Dermis blood vessel endothelial cell (primary cell): ENCODE results near the gene HLA-DQB1. TPM values are rescaled to one million over a fixed set of nuclear protein-coding genes. Genes with fewer than 3 reads are reported as not detected.
"Not testable (repeated sequence)": the region's sequence is repeated elsewhere in the genome, so short reads cannot be mapped to it uniquely, and the experiment has no call there.

Experiments used
- DNase-seq: peaks from one replicate; pipeline ENCODE4 v3.0.0; 2010
- total RNA-seq: library from RNA; depleted of rRNA; stranded (reverse); fragments of >200 nt; gene quantifications from 2 replicates; pipeline ENCODE4 v1.2.3, GENCODE V29; 2014

HLA-DQB1 gene
- not detected in 2 replicates for total RNA-seq

DNA sequence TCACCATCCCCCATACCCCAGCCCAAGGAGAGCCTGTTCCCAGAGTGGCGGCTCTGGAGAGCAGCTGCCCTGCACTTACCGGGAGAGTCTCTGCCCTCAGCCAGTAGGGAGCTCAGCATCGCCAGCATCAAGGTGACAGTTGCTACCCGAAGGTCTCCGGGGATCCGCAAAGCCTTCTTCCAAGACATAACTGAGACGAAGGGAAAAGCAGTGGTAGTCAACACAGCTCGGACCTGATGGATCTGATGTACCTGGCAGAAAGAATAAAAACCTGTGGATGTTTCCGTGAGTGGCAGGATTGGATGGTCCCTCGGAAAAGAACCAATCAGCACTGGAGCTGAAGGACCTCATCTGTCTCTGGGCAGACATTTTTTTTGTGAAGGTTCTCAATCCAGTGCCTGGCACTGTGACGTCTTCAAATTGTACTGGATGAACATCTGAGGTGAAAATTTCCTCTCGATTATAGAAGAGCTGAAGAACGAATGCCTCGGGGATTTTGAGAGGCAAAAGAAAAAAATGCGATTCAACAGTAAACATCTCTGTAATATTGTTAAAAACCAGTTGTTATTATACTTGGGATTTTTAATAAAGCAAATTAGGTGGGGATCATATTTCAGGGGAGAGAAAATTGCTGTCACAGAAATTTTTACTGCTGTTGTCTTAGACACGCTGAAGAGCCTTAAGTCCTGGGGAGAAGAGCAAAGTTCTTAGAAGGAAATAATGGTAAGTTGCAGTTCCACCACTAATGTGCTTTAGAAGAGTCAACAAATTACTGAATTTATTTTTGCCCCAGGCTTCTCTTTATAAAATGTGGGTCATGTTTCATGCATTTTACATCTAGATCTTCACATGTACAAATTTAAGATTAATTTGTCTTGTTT is at the start of gene HLA-DQB1:
Gene HLA-DQB1 (minus strand): TSS at position 238 of the 881 bp plus-strand sequence. CDS start 50 bp downstream, at position 188.
- DNase-seq, result peak; percentile 39

DNA sequence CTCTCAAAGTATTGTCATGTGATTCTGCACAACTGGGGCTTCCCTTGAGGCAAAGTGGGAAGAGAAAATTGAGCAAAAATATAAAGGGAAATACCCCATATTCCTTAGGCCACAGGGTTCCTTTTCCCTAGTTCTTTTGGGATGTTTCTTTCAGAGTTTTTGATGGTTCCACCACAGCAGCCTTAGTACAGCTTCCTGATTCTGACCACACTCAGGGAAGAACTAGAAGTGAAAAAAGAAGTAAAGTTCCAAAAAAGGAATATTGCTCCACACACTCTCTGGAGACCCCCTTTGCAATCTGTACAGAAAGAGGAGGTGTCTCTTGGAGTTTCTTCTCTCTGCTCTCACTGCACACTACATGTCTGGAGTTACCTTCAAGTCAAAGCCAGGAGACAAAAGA is 46.8 kb upstream of the HLA-DQB1 start:
- no peak for DNase-seq

DNA sequence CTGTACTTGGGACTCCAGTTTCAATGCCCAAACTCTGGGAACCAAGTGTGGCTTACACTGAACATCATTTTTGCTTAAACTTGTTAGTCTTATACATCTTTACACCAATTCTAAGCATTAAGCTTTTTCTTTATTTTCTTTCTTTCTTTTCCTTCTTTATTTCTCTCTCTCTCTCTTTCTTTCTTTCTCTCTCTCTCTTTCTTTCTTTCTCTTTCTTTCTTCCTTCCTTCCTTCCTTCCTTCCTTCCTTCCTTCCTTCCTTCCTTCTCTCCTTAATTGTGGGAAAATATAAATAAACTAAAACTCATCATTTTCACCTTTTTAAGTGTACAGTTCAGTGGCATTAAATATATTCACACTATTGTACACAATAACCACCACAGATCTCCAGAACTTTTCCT is 43.2 kb upstream of the HLA-DQB1 start:
- no peak for DNase-seq

DNA sequence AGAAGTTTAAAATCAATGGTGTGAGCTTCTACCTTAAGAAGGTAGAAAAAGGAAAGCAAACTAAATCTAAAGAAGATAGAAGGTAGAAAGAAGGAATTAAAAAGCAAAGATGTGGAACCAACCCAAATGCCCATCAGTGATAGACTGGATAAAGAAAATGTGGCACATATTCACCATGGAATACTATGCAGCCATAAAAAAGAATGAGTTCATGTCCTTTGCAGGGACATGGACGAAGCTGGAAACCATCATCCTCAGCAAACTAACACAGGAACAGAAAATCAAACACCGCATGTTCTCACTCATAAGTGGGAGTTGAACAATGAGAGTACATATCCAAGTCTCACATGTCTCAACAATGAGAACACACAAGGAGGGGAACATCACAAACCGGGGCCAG is 38.7 kb upstream of the HLA-DQB1 start:
- DNase-seq, result not testable (repeated sequence)

DNA sequence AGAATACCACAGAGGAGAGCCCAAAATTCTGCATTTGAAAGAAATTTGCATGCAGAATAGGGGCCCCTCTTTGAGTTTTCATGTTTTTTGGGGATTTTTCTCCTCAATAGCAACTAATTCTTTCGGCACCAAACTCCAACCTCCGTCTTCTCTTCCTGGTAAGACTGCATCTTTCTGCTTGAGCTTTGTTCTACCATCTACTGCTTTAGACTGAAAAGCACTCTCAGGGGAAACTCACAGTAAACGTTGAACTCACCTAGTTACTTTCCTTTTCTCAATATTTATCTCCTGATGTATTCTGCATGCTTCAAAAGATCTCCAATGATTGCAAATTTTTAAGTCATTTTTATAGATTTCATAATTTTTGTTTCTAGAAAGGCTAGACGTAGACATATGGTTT is 36.9 kb upstream of the HLA-DQB1 start:
- no peak for DNase-seq

DNA sequence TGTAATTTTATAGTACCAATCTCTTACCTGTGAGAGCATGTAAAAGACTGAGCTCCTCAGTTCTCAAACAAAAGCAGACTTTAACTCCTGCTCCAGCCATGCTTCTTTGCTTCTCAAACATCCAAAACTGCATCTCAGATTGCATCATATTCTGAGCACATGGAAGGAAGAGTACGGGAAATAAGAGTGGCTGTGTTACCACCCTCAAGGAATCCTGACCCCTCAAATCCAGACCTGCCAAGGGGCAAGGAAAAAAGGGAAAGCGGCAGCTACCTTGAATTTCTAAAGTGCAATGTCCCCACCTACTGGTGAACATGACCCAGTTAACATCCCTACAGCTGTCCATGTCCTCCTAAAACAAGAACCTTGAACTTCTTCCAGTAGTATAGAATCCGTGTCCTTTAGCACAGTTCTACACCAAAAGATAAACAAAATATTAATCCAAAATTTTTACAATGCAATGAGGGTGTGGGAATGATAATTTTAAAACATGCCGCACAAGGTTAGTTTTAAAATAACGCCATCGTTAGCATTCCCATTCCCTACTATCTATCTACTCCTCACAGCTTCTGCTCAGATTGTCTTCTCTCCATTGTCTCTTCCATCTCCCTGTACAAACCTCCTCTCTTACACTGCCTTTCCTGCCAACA is 34.1 kb upstream of the HLA-DQB1 start:
- peak; percentile 77 for DNase-seq

DNA sequence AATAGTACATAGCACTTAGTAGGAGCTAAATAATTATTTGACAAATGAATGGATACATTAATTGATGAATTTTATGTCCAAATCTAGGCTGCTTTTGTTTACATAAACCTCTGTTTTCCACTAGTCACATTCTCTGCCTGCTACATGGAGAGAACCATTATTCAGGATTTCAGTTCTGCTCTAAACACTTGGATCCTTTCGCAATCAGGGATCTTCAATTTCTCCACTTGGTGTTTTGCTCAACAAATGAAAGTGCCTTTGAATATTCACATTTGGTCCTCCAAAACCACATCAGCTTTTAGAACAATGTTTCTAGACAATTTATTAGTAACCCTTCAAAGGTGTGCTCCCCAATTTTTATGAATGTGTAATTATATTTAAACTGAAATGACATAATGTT is 30.6 kb upstream of the HLA-DQB1 start:
- no peak for DNase-seq

DNA sequence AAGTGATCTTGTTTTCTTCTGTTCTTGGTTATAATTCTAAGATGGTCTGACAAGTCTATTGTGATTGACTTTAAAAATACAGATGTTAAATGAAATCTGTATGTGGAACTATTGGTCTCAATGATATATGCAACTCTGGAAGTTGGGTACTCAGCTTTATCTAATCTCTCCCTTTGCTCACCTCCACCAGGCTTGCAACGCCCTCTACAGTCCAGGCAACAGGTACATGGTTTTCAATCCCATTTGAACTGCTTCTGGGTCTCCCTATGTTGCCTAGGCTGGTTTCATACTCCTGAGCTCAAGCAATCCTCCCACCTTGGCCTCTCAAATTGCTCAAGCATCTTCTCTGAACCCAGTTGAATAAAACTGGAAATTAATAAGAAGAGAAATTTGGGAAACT is 25.6 kb upstream of the HLA-DQB1 start:
- peak; percentile 47 for DNase-seq

DNA sequence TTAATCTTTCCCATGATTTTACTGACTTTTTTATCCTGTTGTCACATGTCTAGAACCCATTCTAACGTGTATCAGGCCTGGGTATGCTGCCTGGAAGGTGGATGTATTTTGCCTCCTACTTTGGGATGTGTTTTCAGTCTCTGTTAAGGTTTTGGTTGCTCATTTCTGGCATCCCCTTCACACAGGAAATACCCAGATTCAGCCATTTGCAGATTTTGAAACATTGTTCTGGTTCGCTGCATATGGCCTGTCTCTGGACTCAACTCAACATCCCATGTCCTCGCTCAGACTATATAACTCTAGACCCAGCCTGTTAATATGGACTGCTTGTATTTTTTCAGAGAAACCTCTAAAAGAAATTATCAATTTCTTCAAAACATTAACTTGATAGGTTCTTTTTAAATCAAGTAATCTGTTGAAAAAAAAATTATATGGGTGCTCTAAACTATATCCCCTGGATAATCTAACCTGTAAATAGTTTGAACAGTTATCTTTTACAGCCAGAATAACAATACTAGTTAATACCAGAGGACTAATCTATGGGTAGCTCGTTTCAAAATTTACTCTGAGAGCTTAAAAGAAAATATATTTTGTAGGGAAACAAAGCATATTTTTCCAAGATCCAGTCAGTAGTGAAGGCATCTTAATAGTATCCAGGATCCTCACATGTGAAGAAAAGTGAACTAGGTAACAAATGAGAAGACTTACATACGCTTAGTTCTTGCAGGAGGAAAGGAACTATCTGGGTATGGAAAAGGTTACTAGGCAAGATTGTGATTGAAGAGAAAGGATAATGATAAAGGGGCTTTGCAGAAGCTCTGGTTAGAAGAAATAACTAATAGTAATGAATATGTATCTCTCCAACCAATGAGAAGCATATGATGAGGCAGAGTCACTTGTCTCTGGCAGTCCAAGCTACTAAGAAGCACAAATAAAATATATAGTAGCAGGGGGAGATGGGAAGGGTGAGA is 23.4 kb upstream of the HLA-DQB1 start:
- peak; percentile 9 for DNase-seq

DNA sequence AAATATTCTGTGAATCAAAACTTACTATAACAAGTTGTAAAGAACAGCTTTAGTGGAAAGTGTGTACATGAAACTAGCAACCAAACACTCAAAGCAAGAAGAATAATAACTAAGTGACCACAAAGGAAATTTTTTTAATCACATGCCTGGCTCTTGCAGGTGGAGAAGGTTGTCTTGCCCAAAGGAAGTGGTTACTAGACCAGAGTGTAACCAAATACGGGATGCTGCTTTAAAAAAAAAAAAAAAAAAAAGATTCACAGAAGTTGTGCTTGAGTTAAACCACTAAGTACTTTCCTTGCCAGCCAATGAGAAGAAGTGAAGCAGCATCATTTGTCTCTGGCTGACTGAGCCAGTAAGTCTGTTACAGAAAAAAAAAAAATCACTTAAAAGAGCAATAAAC is 19.1 kb upstream of the HLA-DQB1 start:
- DNase-seq, result peak; percentile 4

DNA sequence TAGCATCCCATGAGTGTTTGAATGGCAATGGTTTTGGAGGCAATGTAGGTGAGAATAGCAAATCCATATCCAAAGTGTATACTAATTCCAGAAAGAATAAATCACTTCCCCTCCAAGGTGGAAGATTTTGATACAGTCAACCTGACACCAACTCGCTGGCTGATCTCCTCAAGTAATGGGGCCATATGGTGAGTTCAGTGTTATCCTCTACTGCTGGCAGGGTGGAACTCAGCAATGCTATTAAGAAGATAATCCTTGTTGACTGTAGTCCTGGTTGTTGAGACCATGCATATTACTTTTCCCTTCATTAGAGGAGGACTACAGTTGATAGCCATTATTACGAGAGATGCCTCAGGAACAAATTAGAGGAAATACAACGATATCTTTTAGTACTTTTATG is 17.8 kb upstream of the HLA-DQB1 start:
- no peak for DNase-seq

DNA sequence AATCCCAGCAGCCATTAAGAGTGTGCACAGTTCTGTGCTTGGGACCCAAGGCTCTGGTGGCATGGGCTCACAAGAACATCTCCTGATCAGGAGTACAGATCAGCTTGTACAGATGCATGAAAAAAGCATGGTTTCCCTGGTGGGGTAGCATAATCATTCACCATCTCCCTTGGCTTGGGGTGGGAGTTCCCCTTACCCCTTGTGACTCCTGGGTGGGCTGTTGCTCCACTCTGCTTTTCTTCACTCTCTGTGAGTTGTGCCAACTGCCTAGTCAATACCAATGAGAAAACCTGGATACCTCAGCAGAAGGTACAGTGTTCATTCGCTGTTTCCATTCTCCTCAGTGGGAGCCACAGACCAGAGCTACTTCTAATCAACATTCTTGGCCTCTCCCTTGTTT is 13.6 kb upstream of the HLA-DQB1 start:
- DNase-seq, result no peak

DNA sequence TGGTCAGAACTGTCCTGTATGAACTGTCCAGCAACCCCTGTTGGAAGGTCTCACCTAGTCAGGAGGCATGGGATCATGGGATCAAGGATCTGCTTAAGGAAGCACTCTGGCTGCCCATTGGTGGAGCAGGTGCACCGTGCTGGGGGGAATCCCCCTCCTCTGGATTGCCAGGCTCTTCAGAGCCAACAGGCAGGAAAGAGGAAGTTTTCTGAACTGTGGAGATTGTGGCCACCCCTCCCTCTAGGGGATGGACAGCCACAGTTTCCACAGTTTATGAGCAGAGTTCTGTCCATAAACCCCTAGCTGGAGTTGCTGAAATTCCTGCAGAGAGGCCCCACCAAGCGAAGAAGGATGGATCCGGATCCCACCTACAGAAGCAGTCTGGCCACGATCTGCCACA is 13.0 kb upstream of the HLA-DQB1 start:
- DNase-seq, result no peak

DNA sequence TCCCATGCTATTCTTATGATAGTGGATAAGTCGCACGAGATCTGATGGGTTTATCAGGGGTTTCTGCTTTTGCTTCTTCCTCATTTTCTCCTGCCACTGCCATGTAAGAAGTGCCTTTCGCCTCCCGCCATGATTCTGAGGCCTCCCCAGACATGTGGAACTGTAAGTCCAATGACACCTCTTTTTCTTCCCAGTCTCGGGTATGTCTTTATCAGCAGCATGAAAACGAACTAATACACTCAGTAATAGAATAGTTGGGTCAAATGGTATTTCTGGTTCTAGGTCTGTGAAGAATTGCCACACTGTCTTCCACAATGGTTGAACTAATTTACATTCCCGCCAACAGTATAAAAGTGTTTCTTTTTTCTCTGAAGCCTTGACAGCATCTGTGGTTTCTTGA is 7.7 kb upstream of the HLA-DQB1 start:
- DNase-seq, result not testable (repeated sequence)

DNA sequence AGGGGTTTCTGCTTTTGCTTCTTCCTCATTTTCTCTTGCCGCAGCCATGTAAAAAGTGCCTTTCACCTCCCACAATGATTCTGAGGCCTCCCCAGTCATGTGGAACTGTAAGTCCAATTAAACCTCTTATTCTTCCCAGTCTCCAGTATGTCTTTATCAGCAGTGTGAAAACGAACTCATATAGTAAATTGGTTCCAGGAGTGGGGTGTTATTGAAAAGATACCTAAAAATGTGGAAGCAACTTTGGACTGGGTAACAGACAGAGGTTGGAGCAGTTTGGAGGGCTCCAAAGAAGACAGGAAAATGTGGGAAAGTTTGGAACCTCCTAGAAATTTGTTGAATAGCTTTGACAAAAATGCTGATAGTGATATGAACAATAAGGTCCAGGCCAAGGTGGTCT is 5.5 kb upstream of the HLA-DQB1 start:
- not testable (repeated sequence) for DNase-seq

DNA sequence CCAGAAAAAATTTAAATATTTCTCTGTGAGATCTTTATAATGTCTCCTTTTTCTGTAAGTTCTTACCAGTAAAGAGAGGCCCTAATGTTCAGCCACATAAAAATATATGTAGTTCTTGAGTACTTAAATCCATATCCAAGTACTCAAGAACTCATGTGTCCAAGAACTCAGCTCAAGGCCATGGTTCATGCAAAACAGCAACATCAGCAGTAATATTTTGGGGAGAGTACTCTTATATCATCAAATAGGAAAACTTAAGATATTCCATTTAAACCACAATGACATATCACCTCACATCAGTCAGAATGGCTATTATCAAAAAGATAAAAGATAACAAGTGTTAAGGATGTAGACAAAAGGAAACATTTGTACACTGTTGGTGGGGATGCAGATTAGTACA is 3.4 kb upstream of the HLA-DQB1 start:
- DNase-seq, result no peak

DNA sequence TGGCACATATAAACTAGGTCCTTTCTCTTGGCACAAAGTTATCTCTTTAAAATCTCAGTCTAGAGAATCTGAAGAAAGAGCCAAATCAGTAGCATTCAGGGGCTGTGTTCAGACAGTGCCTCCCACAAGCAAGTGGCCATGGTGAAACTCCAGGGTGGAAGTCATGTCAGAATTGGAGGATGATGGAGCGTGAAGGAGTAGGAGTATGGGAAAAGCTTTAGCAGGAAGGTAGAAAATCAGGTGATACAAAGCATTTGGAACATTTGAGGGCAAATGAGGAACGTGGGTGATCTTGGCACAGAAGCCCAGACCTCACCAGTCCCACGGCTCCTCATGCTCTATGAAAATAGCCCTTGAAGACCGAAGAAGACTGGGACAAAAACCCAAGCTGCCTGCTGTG is 2.8 kb upstream of the HLA-DQB1 start:
- no peak for DNase-seq

DNA sequence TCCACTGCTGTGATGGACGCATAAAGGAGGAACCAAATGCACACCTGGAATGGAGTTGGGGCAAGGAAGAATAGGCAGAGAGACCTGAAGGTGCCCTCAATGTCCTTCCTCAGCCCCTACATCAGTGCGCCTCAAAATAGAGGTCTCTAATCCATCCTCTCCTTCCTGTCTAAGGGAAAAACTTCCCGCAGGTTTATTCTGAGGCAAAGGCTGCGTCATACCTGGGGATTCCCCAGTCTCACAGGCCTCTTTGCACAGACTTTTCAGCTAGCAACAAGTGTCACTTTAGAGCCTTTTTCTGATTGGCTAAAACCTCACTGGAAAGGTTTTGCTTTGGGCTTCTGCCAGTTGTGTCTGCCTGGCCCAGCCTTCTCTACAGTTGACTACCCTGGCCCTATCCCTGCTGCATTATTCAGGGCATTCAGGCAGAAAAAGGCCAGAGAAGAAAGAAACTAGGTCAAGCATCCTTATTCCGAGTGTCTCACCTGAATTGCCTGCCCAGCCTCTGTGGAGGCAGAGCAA is 1.8 kb upstream of the HLA-DQB1 start:
- DNase-seq, result peak; percentile 44

DNA sequence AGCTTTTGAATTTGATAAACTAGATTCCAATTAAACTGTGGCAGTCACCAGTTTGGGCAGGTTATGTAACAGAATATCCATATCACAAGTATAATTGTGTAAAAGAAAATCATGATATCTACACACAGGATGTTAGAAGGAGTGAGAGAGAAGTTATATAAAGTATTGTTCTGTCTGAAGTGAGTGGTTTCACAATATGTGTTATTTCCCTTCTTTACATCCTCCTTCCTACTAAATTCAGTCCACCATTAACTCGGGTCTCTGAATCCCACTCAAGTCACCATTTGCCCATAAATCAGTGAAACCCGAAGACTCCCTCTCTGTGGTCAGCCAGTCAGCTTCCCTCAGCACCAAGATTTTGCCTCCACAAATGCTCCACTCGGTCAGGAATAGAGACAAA is 796 bp downstream of the HLA-DQB1 start:
- no peak for DNase-seq

DNA sequence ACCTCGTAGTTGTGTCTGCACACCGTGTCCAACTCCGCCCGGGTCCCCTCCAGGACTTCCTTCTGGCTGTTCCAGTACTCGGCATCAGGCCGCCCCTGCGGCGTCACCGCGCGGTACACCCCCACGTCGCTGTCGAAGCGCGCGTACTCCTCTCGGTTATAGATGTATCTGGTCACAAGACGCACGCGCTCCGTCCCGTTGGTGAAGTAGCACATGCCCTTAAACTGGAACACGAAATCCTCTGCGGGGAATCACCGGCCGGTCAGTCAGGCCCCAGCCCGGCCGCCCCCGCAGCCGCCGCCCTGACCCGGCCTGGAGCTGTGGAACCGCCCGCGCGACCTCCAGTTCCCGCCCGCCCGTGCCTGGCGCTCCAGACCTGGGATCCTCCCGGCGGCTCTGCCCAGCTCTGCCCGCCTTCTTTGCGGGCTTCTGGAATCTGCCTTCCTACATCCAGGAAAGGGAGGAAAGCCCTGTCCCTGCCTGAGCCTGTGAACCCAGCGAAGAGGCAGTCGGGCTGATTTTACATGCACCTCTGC is 1.6 kb downstream of the HLA-DQB1 start:
- DNase-seq, result no peak

DNA sequence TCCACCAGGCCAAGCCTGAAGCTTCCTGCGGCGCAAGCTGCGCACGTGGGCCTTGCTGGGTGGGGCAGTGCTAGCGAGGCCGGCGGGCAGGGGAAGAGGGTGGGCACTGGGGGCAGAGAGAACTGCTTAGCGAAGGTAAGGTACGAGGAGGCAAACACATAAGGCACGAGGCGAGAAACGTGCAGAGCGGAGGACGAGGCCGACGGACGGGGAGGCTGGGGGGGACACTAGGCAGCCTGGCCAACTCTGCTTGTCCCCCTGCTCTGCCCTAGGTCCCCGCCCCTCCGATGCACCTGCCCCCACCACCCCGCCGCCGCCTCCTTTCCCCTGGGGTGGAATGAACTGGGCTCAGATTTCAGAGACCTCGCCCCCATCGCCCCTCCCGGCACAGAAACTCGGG is 2.1 kb downstream of the HLA-DQB1 start:
- DNase-seq, result no peak

DNA sequence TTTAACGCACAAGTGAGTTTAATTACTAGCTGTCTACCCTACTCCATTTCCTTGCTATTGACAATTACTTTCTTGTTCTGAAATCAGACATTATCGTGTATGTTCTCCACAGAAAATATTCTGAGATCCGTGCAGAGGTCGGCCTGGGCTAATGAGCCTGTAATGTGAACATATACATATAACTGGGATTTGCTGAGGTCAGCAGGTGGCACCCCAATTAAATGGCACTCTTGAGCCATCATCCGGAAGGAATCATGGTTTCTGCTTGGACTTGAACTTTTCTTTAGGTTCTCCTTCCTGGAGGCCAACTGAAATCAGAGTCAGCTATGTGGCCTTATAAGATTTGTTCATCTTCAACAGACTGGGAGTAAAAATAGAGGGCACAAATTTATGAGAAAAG is 3.6 kb downstream of the HLA-DQB1 start:
- no peak for DNase-seq
